Activated CD4-positive, alpha-beta T cell treated with anti-CD3 and anti-CD28 coated beads, Interleukin-2, amount 50 U/mL, for 1 hour (primary cell): ENCODE data around the gene FRY.

Experiments
- DNase-seq: peaks from one replicate; pipeline ENCODE4 v3.0.0-alpha.2; 2020

Gene FRY

GRCh38 chr13:32229443-32229842 is 197.9 kb downstream of the FRY start:
- DNase-seq = no peak

GRCh38 chr13:32232263-32232662 is 200.7 kb downstream of the FRY start:
- no peak for DNase-seq

DNA sequence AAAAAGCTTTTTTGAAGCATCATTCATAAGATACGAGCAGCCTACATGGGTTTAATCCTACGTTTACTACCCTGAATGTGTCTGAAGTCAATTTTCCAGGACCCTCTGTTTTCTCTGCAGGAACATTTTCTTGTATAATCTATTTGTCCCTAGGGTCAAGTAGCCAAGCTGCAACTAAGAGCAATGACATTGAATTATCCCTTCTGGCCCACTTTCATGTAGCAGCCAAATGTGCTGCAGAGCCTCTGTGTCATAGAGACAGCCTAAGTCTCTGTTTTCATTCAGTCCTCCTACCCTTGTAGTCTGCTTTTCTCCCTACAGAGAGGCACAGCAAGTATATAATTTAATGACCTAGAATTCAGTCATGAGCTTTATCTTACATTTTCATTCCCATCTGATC is 201.5 kb downstream of the FRY start:
- no peak for DNase-seq

DNA sequence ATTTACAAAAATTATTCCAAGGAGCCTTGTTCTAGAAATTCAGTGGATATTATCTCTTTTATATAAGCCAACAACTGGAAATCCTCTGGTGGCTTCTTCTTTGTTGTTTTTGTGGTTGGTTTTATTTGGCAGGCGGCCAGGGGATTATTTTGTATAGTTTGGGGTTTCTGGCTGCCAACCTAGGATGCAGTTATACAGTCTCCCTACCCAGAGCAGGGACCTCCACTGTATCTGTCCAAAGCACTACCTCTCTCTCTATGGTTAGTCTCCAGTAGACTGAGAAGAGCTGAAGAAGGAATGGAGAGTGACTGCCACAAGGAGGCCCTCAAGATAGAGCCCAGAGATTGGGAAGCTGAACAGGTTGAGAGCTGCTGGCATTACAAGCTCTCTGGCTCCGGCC is 203.3 kb downstream of the FRY start:
- DNase-seq = peak; percentile 4

DNA sequence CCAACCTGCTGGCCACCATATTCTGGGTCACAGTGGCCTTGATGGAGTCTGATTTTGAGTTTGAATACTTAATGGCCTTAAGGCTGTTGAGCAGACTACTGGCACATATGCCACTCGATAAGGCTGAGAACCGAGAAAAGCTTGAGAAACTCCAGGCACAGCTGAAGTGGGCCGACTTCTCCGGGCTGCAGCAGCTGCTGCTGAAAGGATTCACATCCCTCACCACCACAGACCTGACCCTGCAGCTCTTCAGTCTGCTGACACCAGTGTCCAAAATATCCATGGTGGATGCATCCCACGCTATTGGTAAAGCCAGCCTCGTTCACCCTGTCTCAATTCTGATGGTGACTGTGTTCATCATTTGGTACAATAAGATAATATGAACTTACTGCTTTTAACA is 206.1 kb downstream of the FRY start:
- DNase-seq = no peak

DNA sequence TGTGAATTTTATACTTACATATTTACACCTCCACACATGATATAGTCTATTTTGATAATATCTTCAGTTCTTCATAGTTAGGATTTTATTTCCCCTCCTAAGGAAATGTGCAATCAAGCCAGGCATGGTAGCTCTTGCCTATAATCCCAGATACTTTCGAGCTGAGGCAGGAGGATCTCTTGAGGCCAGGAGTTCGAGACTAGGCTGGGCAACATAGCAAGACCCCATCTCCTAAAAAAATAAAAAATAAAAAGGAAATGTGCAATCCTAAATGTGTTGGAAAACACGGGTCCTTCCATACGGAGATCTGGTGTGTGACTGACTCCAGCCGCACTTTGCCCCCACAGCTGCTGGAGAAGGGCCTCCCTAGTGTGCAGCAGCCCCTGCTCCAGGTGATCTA is 212.1 kb downstream of the FRY start:
- DNase-seq = no peak

GRCh38 chr13:32245555-32245954 is 214.0 kb downstream of the FRY start:
- DNase-seq = no peak

DNA sequence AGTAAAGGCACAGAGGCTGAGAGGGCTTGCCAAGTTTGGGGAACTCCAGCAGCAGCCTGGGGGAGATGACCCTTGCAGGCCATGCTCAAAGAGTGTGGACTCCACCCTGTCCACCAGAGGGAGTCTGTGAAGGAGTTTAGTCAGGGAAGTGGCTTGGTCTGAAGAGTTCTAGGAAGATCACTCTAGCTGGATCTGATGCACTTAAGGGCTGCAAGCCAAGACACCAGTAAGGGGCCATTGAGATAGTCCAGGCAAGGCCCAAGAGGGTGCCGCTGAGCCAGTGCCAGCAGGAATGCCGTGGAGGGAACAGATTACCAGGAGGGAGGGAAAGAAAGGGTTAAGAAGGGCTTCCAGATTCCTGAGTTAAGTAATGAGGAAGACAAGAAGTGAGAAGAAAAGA is 214.9 kb downstream of the FRY start:
- peak; percentile 9 for DNase-seq

- no peak for DNase-seq
These were observed 216.3 kb downstream of the FRY start for GRCh38 chr13:32247887-32248286.

GRCh38 chr13:32248801-32249200 is 217.2 kb downstream of the FRY start:
- no peak for DNase-seq

DNA sequence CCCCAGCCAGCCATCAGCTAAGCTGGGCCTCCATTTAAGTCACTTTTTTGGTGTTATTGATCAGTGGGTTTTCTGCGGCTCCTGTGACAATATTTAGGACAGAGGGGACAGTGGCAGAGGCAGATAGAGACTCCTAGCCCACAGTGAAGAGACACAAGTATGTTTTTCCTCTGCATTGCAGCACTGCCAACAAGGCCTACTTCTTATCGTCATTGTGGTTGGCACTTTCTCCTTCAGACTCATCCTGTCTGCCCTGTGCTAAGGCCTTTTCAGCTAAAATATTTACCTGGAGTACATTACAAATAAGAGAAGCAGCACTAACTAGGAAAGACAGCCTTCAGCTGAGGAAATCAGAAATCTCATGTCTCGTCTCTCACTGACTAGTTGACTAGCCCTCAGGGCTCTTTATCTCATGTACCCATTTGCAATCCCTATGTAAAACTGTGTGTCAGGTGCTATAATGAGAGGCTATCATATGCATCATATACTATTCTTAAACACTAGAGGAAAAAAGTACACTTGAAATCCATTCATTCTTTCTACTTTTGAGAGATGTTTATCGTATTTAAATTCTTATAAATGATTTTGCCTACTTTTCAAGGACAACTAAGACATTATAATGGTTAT is 221.4 kb downstream of the FRY start:
- DNase-seq = no peak

- no peak for DNase-seq
These were observed 222.4 kb downstream of the FRY start for GRCh38 chr13:32253911-32254399.

DNA sequence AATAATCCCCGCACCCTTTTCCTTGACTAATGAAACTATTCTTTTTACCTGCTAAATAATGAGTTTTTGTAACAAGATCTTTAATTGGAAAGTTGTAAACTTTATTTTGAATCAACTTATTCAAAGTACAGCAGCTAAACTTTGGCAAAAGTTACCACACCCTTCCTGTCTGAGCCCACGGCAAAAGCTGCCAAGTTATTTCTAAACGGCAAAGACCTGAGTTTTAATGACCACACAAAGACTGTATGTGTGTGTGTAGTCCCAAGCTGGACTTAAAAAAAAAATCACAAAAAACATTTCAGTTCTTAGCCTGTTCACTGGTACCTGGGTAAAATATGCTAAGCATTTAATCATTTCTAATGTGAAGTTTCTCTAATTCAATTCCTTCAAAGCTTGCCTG is 222.8 kb downstream of the FRY start:
- no peak for DNase-seq

- no peak for DNase-seq
These were observed 223.5 kb downstream of the FRY start for GRCh38 chr13:32254916-32255723.

GRCh38 chr13:32255724-32256109 is 224.1 kb downstream of the FRY start:
- DNase-seq = no peak

GRCh38 chr13:32256243-32256642 is 224.7 kb downstream of the FRY start:
- no peak for DNase-seq

DNA sequence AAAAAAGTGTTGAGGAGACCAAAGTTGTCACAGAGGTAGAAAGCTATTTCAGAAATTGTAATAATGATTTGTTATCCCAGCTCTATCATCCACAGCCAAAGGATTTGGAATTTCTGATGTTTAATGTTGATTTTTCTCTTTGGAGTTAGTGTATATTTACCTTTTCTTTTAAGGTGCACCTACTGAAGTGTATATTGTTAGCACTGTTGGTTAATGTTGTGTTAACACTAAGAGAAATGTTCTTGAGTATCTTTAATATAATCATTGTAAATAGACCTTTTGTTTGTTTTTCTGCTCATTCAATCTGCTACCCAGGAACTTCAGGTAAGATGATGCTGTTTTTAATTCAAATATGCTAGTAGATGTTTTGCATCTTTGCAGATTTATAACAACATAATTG is 226.1 kb downstream of the FRY start:
- DNase-seq = no peak

DNA sequence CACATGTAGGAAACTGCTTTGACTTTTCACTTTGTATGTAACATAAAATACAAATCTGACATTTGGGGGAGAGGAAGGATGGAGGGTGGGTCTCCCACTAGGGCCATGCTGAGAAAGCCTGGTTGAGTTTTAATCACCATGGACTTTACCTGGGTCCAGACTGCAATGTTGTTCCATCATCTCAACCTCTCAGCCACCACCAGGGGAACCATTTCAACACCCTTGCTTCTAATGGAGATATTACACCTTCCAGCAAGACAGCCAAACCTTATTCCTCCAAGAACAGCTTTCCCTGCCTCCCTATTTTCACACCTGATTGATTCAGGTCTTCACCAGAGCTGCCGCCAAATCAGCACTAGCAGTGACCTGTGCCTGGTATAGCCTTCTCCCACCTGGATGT is 227.5 kb downstream of the FRY start:
- no peak for DNase-seq

DNA sequence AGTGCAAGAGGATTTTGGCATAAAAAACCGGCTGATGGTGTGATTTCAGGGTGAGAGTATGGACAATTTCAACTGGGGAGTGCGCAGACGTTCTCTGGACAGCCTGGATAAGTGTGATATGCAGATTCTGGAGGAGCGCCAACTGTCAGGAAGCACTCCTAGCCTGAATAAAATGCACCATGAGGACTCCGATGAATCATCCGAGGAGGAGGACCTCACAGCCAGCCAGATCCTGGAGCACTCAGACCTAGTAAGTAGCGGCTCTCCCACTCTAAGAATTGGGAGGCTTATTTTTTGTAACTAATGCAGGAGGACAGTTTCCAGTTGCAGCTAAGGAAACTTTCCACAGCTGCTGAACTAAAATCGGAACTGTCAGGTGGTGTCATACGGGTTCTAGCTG is 230.0 kb downstream of the FRY start:
- DNase-seq = no peak

GRCh38 chr13:32262165-32262564 is 230.6 kb downstream of the FRY start:
- DNase-seq = no peak

GRCh38 chr13:32262619-32263018 is 231.0 kb downstream of the FRY start:
- DNase-seq = no peak

DNA sequence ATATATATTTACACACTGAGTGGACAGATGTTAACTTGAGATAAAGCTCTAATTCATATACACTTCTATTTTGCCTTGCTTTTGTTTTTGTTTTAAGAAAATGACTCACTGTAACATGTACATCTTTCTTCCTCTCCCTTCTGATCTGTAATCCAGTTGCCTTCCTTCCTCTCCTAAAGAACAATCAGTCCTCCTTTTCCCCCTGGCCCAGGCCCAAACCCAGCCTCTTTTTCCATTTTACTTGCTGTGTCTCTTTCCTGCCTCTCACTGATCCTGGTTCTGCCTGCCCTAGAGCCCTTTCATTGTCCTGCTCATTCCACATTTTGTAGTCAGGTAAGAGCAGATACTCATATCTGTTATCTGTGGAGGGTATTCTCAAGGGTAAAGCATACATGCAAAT is 232.8 kb downstream of the FRY start:
- no peak for DNase-seq

GRCh38 chr13:32265726-32266125 is 234.2 kb downstream of the FRY start:
- DNase-seq = no peak

GRCh38 chr13:32266130-32266529 is 234.6 kb downstream of the FRY start:
- DNase-seq = no peak
